Measurements from ENCODE around the gene GNLY. TPM values are rescaled to one million over a fixed set of nuclear protein-coding genes. Genes with fewer than 3 reads are reported as not detected.

Gene GNLY
- total and polyA plus RNA-seq, 9 of the 15 experiments (the other 6 are each of a cell fraction or from before 2014, with no cell fraction given): not detected

GRCh38 chr2:85747441-85747840 lies 53.3 kb downstream of the GNLY start:
- ATAC-seq (no peak), DNase-seq (ENCODE audit: extremely low read depth in 1 of 4, low spot score in 3 of 4) (no peak), FAIRE-seq (no peak)
- BruUV-seq (replicated peaks): no TSS peak
- in situ Hi-C loops (cut with MboI): no loop called here
- Histone ChIP-seq H3K4me2 (ENCODE audit: insufficient read depth, low read length) (no peak overlapping the region), H3K9ac (ENCODE audit: insufficient read depth in 1 of 2, low read depth in 2 of 2, low read length in 2 of 2) (no peak overlapping the region), H4K20me1 (replicated peaks; ENCODE audit: control insufficient read depth, insufficient read depth, low read length) (peaks cover 18% of the 10 kb centered on the region), H3K27ac (ENCODE audit: extremely low read depth, low read depth, low read length) (no peak overlapping the region), H3K79me2 (ENCODE audit: control insufficient read depth, insufficient read depth, low read length) (no peaks in the 10 kb centered on the region), H3K36me3 (ENCODE audit: control insufficient read depth, insufficient read depth, low read length) (no peaks in the 10 kb centered on the region), H2AFZ (ENCODE audit: low read depth, low read length) (no peak overlapping the region), H3K9me3 (replicated peaks; ENCODE audit: control insufficient read depth, insufficient read depth, low read depth, low read length) (no peaks in the 10 kb centered on the region), H3K4me3 (no peak overlapping the region), H3K4me1 (replicated peaks in 1 of 2; ENCODE audit: control insufficient read depth in 2 of 2, insufficient read depth in 2 of 2, low read length in 2 of 2) (no peaks in the 10 kb centered on the region), H3K27me3 (ENCODE audit: control insufficient read depth in 2 of 2, insufficient read depth in 2 of 2, low read length in 2 of 2) (peaks cover 52 to 85% of the 10 kb centered on the region in 2 experiments), H3K9me1 (ENCODE audit: control insufficient read depth, insufficient read depth, low read length) (no peaks in the 10 kb centered on the region)
- no peak for TF ChIP-seq SOX6 (IDR thresholded peaks at IDR 0.05)
- no peak for TF ChIP-seq ZKSCAN3 (CRISPR knock-in tag; IDR thresholded peaks at IDR 0.05)
- no peak for TF ChIP-seq THRAP3 (IDR thresholded peaks at IDR 0.05; ENCODE audit: borderline replicate concordance)
- TF ChIP-seq TFE3 (CRISPR knock-in tag; IDR thresholded peaks at IDR 0.05): no peak
- TF ChIP-seq RNF219 (CRISPR knock-in tag; IDR thresholded peaks at IDR 0.05): no peak
- no peak for TF ChIP-seq POLR3G (IDR thresholded peaks at IDR 0.05; ENCODE audit: extremely low read depth, insufficient read length, insufficient replicate concordance)
- no peak for TF ChIP-seq ZNF277 (CRISPR knock-in tag; IDR thresholded peaks at IDR 0.05; ENCODE audit: borderline replicate concordance)
- POLR2A ChIA-PET: no interaction called here
- CTCF ChIA-PET (ENCODE audit: low intra/inter-chr PET ratio): no interaction called here
- intact Hi-C loops (cut with micrococcal nuclease): no loop called here
- WGBS (ENCODE audit: insufficient coverage, low coverage, missing lambda C conversion rate): 4% methylated on average over 3 of the region's 3 CpGs
